PFSK-1 (cell line): ENCODE data around the gene PAQR5.

Experiments used
- POLR2AphosphoS5 ChIP-seq: IDR thresholded peaks from 2 replicates; pipeline ENCODE4 v1.6.1; 2012; ENCODE audit warnings: low read depth, mild to moderate bottlenecking, control low read depth, low read length, moderate library complexity
- SIN3A ChIP-seq: IDR thresholded peaks from 2 replicates; pipeline ENCODE4 v1.6.1; 2012; ENCODE audit warnings: mild to moderate bottlenecking, low read length, moderate library complexity, borderline replicate concordance; ENCODE audit not compliant: insufficient read depth
- TAF1 ChIP-seq: IDR thresholded peaks from 2 replicates; pipeline ENCODE4 v1.6.1; 2012; ENCODE audit warnings: low read length, control low read depth, borderline replicate concordance; ENCODE audit not compliant: insufficient read depth
- TF ChIP-seq, protein P1 (sequence below), 2 experiments: IDR thresholded peaks; 2 replicates each; pipeline versions ENCODE4 v1.6.1 to v1.8.0; 2011 to 2012; ENCODE audit warnings: low read depth in 2 of 2, low read length in 2 of 2, control low read depth in 1 of 2, inconsistent platforms in 1 of 2, mild to moderate bottlenecking in 1 of 2, moderate library complexity in 1 of 2; ENCODE audit not compliant: insufficient read depth in 1 of 2

DNA sequence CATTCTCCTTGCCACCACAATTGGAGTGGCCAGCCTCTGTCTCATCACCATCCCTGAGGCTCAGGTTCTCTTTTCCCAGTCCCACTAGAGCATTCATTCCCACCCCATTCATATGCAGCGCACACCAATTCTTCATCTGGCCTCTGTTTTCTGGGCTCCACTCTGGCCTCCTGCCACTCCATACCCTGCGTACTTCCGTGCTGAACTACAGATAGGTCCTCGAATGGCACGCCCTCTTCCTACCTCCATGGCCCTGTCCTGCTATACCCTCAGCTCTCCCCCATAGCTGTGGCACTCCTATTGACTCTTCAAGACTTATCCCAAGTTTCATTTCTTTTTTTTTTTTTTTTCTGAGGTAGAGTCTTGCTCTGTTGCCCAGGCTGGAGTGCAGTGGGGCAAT lies 25.9 kb downstream of the PAQR5 start:
- TF ChIP-seq POLR2AphosphoS5, result no peak
- TF ChIP-seq, protein P1, sequence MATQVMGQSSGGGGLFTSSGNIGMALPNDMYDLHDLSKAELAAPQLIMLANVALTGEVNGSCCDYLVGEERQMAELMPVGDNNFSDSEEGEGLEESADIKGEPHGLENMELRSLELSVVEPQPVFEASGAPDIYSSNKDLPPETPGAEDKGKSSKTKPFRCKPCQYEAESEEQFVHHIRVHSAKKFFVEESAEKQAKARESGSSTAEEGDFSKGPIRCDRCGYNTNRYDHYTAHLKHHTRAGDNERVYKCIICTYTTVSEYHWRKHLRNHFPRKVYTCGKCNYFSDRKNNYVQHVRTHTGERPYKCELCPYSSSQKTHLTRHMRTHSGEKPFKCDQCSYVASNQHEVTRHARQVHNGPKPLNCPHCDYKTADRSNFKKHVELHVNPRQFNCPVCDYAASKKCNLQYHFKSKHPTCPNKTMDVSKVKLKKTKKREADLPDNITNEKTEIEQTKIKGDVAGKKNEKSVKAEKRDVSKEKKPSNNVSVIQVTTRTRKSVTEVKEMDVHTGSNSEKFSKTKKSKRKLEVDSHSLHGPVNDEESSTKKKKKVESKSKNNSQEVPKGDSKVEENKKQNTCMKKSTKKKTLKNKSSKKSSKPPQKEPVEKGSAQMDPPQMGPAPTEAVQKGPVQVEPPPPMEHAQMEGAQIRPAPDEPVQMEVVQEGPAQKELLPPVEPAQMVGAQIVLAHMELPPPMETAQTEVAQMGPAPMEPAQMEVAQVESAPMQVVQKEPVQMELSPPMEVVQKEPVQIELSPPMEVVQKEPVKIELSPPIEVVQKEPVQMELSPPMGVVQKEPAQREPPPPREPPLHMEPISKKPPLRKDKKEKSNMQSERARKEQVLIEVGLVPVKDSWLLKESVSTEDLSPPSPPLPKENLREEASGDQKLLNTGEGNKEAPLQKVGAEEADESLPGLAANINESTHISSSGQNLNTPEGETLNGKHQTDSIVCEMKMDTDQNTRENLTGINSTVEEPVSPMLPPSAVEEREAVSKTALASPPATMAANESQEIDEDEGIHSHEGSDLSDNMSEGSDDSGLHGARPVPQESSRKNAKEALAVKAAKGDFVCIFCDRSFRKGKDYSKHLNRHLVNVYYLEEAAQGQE (IDR thresholded peaks at IDR 0.05; ENCODE audit: insufficient read depth in 1 of 2, low read depth in 2 of 2, low read length in 2 of 2), result no peak
- no peak for TF ChIP-seq TAF1
- no peak for TF ChIP-seq SIN3A
